G401.6 (cell line): ENCODE measurements around the gene UVRAG.
"Not testable (repeated sequence)": the region's sequence is repeated elsewhere in the genome, so short reads cannot be mapped to it uniquely, and the experiment has no call there.

Source experiments
- FAIRE-seq: peaks from 2 replicates; lab custom pipeline; 2012; peaks lifted over from hg19 to GRCh38; lab: Jason Lieb, UNC

The UVRAG gene

DNA sequence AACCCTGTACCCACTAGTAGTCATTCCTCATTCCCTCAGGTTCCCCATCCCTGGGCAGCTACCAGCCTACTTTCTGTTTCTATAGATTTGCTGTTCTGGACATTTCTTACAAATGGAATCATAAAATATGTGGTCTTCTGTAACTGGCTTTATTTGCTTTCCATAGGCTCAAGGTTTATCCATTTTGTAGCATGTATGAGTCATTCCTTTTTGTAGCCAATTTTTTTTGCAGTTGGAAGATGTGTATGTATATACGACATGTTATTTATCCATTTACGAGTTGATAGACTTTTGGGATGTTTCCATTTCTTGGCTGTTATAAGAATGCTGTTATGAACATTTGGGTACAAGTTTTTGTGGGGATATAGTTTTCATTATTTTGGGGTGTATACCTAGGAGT, 260.7 kb downstream of the UVRAG start:
- FAIRE-seq = no peak

DNA sequence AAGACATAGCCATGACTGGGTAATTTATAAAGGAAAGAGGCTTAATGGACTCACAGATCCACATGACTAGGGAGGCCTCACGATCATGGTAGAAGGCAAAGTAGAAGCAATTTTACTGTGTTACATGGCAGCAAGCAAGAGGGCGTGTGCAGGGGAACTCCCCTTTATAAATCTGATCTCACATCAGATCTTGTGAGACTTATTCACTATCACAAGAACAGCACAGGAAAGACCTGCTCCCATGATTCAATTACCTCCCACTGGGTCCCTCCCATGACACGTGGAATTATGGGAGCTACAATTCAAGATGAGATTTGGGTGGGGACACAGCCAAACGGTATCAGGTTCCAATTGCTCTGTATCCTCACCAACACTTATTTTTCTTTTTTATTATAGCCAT, 261.2 kb downstream of the UVRAG start:
- not testable (repeated sequence) for FAIRE-seq

DNA sequence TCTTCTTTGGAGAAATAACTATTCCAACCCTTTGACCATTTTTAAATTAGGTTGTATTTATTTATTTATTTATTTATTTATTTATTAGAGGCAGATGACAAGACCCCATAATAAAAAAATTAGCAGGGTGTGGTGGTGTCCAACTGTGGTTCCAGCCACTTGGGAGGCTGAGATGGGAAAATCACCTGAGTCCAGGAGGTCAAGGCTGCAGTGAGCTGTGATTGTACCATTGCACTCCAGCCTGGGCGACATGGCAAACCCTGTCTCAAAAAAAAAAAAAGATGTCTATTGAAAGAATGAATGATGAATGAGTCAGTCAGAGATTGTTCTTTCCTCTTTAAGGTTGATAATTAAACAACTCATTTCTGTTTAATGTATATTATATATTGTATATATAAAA, 261.7 kb downstream of the UVRAG start:
- no peak for FAIRE-seq

DNA sequence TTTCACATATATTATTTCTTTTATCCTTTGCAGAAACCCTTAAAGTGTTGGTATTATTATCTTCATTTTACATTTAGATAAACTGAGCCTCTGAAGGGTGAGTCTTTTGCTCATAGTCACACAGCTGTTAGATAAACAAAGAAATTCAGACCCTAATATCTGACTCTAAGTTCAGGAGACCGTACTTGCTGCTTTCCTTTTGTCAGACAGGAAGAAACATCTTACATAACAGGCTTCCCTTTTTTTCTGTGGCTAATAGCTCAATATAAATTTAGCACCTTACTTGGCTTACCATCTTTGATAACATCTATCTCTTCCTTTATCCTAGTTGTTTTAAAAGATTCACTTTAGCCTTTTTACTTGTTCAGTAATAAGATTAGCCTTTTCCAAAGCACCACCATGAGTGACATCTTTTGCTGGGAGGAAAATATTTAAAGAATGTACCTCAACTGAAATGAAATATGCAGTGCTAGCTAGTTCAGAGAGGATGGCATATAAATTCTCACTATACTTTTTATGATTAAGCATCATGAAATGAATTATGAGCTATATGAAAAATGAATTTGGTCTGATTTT, 262.7 kb downstream of the UVRAG start:
- FAIRE-seq = no peak

DNA sequence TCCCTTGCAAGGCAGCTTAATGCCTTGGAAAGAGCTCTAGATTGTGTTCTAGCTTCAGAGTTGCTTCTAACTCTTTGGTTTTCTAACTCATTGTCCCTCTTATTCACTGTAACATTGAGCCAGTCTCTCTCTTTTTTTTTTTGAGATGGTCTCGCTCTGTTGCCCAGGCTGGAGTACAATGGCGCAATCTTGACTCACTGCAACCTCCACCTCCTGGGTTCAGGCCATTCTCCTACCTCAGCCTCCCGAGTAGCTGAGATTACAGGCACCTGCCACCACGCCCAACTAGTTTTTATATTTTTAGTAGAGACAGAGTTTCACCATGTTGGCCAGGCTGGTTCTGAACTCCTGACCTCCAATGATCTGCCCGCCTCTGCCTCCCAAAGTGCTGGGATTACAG, 266.1 kb downstream of the UVRAG start:
- not testable (repeated sequence) for FAIRE-seq

DNA sequence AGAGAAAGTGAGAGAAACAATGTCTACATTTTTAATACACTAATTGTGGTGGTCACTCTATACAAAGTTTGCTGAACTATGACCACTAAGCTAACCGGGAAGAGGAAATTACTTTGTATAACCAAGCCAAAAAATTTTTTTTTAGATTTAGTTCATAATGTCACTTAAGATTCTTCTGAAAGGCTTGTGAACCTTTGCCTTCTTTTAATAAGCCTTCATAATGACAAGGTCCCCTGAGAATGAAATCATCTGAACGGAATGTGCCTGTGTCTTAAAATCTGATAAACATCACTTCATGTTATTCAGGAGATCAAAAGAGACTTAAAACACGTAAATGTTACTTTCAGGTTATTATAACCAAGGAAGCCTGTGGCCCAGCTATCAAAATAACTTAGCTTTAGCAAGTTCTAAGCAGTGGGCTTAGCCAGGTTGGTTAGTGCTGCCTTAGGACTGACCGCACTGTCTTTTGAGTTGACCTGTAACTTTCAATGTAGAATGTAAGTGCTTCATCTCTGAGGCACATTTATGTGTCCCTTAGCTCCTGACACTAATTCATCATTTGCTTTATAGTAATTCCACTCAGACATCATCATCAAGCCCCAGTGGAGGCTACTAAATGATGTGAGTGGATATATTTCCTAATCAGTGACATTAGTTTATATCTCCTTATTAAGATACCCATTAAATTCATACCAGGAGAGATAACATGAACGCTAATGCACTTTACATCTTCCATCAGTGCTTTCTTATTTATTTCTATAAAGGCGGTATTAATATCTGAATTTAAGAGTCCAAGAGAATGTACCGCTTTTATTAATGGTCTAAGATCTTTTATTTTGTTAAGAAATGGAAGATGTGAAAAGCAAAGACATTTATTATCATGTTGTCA, 268.8 kb downstream of the UVRAG start:
- FAIRE-seq = no peak

DNA sequence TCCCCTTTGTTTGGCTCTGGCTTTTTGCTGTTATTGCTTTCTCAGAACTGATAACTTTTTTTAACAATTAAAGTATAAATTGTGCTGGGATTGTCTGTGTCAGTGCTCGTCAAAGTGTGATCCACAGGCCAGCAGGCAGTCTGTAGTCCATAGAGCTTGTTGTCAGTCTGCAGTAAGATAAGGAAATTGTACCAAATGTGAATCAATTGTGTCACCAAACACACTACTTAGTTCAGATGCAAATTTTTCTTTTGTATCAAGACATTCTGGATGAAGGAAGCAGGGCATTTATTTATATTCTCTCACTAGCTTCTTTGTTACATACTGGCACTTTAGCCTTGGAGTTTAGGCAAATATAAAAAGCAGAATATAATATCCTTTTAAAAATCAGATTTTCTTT, 270.3 kb downstream of the UVRAG start:
- no peak for FAIRE-seq

DNA sequence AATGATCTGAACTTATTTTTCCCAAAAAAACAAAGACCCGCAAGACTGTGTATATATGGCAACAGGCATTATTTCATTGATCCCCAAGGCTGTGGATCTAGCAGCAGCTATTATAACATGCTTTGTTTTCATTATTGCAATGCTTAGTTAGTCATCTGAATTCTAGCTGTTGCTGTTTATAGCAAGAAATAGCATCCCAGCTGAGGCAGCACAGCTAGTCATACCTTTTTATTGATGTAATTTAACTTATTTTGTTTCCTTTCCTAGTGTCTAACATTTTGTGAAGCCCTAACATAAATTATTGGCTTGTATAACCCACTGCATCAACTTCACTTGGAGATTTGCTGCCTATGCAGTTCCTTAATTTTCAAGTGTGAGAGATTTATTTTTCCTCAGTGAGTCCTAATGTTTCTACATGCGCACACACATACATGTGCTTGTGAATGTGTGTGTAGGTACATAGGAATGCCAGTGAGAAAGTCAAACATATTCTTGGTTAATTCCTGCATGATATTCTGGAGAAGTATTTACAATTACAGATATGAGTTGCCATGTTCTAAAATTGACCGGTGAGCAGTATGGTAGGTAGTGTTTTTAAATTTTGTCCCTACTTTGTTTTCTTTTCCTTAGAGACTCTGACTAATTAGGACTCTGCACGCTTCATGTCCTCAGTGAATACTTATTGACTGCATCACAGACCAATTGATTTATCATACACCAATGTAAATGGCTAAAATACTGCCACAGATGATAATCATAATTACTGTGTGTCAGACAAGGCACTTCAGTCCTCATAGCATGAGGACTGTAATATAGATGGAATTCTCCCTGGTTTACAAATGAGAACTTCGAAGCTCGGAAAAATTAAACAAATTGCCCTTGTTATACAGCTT, 272.0 kb downstream of the UVRAG start:
- FAIRE-seq = no peak

DNA sequence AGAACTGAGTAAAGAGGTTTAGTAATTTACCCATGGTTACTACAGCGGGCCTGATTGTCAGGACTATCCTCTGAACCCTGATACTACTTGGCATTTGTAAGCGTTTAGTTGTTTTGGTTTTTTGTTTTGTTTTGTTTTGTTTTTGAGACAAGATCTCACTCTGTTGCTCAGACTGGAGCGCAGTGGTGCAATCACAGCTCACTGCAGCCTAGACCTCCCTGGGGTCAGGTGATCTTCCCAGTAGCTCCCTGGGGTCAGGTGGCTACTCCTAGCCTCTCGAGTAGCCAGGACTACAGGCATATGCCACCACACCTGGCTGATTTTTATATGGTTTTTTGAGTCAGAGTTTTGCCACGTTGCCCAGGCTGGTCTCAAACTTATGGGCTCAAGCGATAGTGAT, 272.7 kb downstream of the UVRAG start:
- no peak for FAIRE-seq

DNA sequence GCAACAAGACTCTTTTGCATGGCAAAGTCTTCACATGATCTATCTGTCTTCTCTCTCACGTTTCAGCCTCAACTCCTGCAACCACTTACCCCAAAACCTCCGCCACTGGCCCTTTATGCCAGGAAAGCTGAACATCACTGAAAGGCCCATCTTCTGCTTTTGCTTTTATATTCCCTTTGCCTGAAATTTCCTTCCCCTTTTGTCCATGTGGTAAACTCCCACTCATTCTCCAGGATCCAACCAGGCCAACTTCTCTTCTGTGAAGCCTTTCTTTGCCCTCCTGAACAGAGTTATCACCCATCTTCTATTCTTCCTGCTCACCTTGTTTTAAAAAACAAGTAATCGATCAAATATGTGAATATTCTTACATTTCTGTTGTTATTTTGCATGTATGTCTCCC, 273.5 kb downstream of the UVRAG start:
- FAIRE-seq = no peak

DNA sequence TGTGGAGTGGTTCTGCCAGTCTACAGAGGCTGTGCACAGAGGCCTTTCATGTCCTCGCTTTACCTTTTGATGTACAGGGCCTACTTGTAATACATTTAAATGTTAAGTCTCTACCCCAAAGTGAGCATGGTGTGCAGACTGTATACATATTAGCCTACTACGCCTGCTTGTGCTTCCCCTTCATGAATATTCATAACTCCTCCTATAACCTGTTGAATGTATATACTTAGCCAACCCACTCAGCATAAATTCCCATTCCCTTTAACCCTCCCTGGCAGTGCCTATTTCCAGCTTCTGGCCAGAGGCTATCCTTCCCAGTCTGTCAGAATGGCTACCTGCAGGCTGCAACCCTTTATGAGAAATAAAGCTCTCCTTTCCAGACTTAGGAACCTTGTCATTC, 275.2 kb downstream of the UVRAG start:
- FAIRE-seq = no peak

DNA sequence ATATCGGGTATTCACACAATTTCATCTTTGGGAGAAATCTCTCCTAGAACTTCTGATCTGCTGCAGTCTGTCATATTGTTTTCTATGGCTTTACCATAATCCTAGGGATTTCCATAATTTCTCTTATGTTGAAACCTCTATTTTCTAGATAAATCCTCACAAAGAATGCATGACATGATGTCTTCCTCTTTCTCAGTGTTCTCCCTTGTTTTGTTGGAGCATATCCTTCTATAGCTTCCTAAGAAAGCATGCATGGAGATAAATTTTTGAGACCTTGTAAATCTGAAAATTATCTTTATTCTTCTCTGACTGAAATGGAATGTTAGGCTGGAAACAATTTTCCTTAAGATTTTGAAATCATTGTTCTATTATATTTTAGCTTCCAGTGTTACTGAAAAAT, 275.8 kb downstream of the UVRAG start:
- no peak for FAIRE-seq

DNA sequence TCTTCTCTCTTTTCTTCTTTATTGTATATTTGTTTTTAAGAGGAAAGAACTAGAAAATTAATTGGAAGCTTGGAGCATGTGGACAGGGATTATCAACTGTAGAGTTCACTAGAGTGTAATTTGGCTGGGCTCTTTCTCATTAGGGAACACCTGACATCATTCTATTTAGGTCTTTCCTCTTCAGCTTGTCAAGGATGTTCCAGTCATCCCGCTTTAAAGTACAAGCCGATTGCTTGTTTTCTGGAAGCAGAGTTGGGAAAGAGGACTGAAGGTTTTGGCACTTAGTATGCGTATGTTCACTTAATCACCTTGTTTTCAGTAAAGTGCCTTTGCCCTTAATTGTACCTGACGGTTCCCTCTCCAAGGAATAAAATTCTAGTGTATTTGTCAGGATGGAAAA, 279.7 kb downstream of the UVRAG start:
- no peak for FAIRE-seq

DNA sequence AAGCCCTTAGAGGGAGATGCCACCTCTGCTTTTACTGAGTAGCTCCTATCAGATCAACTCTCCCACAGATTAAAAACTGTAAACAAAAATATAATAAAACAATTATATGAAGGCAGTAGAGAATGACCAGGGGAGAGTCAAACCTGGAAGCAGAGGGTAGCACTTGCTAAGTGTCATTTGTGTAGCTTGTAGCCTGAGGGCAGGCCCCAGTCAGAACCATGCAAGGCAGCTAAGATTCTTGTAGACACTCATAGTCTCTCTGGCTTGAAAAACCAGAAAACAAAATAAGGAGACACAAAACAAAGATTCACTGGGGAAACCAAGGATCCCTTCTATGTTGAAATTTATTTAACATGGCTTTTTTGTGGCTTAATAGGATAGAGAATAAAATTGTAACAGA, 280.9 kb downstream of the UVRAG start:
- no peak for FAIRE-seq

DNA sequence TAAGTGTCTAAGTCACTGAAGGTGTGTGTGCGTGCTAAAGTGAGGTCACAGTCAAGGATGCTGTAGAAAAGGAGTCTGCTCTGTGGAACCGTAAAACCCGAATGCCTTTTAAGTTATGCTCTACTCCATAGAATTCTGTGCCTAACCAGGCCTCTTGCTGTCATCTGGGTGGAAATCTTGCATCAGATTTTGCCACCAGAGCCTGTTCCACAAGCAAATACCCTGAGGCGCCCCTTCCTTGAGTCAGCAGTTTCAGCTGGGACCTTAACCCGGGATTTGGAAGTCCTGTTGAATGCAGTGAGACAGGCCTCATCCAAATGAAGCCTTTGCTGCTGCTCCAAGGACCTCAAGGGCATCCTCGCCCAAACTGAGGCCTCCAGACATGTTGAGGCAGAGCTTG, 281.5 kb downstream of the UVRAG start:
- no peak for FAIRE-seq

DNA sequence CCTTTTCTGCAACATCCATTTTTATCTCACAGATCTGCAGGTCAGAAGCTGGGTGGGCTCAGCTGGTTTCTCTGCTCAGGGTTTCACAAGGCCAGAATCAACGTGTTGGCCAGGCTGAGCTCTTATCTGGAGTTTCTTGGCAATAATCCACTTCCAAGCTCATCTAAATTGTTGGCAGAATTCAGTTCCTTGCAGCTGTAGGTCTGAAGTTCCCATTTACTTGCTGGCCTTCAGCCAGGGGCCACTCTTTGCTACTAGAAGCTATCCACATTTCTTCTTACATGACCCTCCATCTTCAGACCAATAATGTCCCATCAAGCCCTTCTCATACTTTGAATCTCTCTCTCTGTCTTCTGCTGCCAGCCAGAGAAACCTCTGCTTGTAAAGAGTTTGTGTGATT, 287.8 kb downstream of the UVRAG start:
- no peak for FAIRE-seq

DNA sequence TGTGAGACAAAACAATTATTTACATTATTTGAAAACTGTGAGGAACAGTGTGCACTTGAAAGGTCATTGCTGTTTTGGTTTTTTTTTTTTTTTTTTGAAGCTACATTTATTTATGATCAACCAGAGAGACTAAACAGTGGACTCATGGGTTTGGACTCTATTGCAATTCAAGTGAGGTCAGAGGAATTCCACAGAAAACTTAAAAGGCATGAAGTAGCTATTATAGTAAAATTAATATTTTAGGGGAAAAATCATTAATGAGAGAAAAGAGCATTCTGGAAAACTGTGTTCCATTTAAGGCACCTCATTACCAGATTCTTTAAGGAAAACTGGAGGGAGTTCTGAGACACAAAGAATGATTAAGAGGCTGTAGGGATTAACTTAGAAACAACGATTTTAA, 288.4 kb downstream of the UVRAG start:
- no peak for FAIRE-seq

DNA sequence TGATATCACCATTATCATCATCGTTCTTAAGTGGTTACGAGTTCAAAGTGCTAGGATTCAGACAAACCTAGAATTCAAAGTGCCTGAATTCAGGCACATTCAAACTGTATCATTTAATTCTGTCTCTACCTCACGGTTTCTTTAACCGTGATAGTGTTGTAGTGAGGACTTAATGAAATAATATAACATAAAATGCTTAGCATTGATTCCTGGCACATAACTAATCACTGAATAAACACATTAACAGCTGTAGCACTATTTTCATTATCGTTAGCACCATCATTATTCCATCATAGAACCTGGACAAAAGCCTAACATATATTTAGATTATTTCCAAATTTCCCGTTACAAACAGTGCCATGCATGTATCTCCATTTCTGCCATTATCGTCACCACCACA, 289.3 kb downstream of the UVRAG start:
- FAIRE-seq = no peak

DNA sequence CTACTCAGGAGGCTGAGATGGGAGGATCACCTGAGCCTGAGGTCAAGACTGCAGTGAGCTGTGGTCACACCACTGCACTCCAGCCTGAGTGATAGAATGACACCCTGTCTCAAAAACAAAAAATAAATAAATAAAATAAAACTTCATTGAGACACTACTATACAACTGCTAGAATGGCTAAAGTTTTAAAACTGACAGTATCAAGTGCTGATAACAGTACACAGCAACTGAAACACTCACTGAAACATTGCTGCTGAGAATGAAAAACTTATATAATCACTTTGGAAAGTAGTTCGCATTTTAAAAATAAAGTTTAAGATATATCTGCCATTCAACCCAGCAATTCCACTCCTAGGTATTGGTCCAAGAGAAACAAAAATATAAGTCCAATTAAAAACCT, 290.6 kb downstream of the UVRAG start:
- no peak for FAIRE-seq

DNA sequence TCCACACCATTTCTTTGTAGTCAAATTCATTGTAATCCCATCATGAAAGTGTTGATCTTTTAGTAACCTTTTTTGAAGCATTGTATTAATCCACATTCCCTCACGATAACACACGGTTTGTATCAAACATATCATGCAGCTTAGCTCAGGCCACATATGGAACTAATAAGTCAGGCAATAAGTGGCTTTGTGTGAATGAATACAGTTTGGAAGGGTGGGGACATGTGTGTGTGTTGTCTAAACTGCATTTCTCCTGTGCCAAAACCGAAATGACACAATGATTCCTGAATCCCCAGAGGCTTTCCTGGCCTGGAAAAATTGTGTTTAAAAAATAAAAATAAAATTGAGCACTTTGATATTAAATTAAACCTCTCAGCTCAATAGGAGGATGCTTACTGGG, 293.0 kb downstream of the UVRAG start:
- FAIRE-seq = no peak

DNA sequence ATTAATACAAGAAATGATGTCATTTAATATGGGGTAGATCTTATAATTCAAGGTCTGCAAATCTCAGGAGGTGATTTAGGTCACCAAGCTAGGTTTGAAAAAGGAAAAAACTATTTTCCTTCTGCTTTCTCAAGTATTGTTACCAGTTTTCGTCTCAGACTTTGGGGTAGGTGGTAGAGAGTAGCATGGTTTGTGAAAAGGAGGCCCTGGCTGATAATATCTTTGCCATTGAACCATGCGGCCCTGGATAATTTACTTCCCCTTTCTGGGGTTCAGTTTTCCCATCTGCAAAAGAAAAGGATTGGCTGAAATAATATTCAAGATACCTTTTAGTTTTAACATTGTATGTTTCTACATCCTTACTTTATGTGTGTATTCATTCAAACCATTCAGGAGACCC, 299.2 kb downstream of the UVRAG start:
- no peak for FAIRE-seq

DNA sequence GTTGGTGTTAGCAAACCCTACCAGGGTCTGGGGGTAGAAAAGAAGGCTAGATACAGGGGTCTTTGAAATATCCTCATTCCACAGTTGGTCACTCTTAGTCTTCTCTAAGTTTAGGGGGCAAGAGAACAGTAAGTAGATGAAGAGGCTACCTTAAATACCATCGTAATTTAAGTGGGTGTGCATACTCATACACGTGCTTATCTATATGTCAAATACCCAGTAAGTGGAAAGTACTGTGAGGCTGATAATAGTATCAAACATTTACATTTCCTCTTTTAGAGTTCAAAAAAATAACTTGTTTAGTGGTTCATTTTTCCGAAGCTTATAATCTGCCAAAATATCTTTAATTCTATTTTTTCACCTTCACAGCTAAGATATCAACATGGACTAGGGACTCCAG, 300.5 kb downstream of the UVRAG start:
- FAIRE-seq = no peak

DNA sequence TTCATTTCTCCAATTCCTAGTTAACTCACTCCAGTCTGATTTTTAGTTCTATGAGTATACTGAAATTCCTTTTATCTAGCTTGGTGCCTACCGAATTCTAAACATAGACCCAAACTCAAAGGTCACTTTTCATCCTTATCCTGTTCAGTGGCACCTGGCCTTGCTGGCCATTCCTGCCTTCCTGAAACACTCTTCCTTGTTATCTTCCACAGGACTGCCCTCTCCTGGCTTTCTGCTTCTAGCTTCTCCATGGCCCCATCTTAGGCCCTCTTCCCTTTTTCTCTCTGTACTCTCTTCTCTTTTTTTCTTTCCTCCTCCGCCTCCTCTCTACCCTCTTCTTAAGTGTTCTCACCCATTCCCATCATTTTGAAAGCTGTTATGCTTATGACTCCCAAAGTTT, 304.0 kb downstream of the UVRAG start:
- FAIRE-seq = no peak
